C4-2B (cell line): ENCODE measurements around the gene EPHB4.

Experiments used
- ZFX ChIP-seq: fragments of 450-650 bp; IDR thresholded peaks from 2 replicates; pipeline ENCODE4 v1.6.1; 2017
- TF ChIP-seq, protein P1 (sequence below): fragments of 450-650 bp; conservative IDR thresholded peaks from 2 replicates; pipeline ENCODE4 v1.5.1; 2017; ENCODE audit warnings: mild to moderate bottlenecking

DNA sequence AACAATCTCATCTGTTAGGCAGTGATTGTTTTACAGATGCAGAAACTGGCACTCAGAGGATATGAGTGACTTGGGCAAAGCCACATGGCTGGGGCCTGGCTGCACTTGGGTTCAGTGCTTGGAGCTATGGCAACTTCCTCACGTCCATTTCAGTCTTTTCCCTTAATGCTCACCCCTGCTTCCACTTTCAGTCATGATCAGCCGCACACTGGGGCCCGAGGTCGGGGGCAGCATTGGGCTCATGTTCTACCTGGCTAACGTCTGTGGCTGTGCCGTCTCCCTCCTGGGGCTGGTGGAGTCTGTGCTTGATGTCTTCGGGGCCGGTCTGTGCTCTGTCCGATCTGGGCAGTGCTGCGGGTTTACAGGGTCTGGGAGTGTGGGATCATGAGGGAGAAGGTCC lies 28.2 kb upstream of the EPHB4 start:
- TF ChIP-seq, protein P1, sequence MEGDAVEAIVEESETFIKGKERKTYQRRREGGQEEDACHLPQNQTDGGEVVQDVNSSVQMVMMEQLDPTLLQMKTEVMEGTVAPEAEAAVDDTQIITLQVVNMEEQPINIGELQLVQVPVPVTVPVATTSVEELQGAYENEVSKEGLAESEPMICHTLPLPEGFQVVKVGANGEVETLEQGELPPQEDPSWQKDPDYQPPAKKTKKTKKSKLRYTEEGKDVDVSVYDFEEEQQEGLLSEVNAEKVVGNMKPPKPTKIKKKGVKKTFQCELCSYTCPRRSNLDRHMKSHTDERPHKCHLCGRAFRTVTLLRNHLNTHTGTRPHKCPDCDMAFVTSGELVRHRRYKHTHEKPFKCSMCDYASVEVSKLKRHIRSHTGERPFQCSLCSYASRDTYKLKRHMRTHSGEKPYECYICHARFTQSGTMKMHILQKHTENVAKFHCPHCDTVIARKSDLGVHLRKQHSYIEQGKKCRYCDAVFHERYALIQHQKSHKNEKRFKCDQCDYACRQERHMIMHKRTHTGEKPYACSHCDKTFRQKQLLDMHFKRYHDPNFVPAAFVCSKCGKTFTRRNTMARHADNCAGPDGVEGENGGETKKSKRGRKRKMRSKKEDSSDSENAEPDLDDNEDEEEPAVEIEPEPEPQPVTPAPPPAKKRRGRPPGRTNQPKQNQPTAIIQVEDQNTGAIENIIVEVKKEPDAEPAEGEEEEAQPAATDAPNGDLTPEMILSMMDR, result no peak
- TF ChIP-seq ZFX, result no peak
